MM.1S (cell line): Measurements from ENCODE around the gene UPK3B.
"Not testable (repeated sequence)": the region's sequence is repeated elsewhere in the genome, so short reads cannot be mapped to it uniquely, and the experiment has no call there.

Experiments
- CTCF ChIP-seq: fragments of 300-600 bp; sonication (generic); IDR thresholded peaks from 2 replicates; pipeline ENCODE4 v1.5.1; 2016; ENCODE audit warnings: antibody characterized with exemption, low read length, mixed read lengths
- EZH2 ChIP-seq: fragments of 300-600 bp; sonication (generic); optimal IDR thresholded peaks from 2 replicates; pipeline ENCODE3; 2017; ENCODE audit warnings: low read depth, mild to moderate bottlenecking, antibody characterized with exemption, low read length, mixed read lengths
- EZH2phosphoT487 ChIP-seq: fragments of 300-600 bp; sonication (generic); IDR thresholded peaks from 2 replicates; pipeline ENCODE4 v1.6.1; 2018; ENCODE audit warnings: antibody characterized with exemption, low read length

- TF ChIP-seq CTCF, EZH2phosphoT487, EZH2: not testable (repeated sequence)
These were observed 41.6 kb downstream of the UPK3B start for GRCh38 chr7:76551992-76552391.
